K562 (cell line): ENCODE measurements around the gene SLC39A11. TPM values are rescaled to one million over a fixed set of nuclear protein-coding genes. Genes with fewer than 3 reads are reported as not detected.

Source experiments
- ATAC-seq: fragments of 200-7000 bp; cut with Tn5 transposase; 3 replicates; pipeline ENCODE4 v1.9.1; 2020; ENCODE audit warnings: moderate library complexity
- BruUV-seq: library from RNA; stranded (reverse); fragments of 400-500 nt; replicated peaks from 2 replicates; lab custom pipeline; 2021; lab: Mats Ljungman, UMichigan
- CTCF ChIA-PET: fragments of 300-600 bp; formaldehyde crosslinking; extraction: SDS; loops from one replicate; lab custom pipeline; 2021; ENCODE audit warnings: low intra/inter-chr PET ratio; lab: Yijun Ruan, JAX
- POLR2A ChIA-PET: fragments of 300-600, 350-650 bp; sonication (Branson Sonifier 250); formaldehyde crosslinking; extraction: SDS; loops from one replicate; lab custom pipeline; 2021; ENCODE audit warnings: antibody characterized with exemption, inconsistent platforms; lab: Yijun Ruan, JAX
- DNase-seq, 4 experiments: peaks; one replicate each; pipeline versions ENCODE4 v3.0.0 to v3.0.0-alpha.2; 2011 to 2018; ENCODE audit warnings: low spot score in 3 of 4, mixed read lengths in 3 of 4; ENCODE audit errors: extremely low read depth in 1 of 4
- FAIRE-seq: peaks from 2 replicates; lab custom pipeline; 2011; peaks lifted over from hg19 to GRCh38; lab: Jason Lieb, UNC
- H2AFZ ChIP-seq: 2 replicates; pipeline ENCODE4 v1.6.0; 2011; ENCODE audit warnings: low read depth, low read length, control low read depth, inconsistent platforms
- H3K27ac ChIP-seq: fragments of 200-600 bp; 3 replicates; pipeline ENCODE4 v1.8.0; 2011; ENCODE audit warnings: low read depth, mild to moderate bottlenecking, control low read depth, inconsistent platforms, low read length, moderate library complexity, mixed read lengths; ENCODE audit errors: extremely low read depth
- H3K27me3 ChIP-seq, 2 experiments: fragments of 300-600 bp in 1 of 2; 2 replicates in 1 of 2; 3 replicates in 1 of 2; pipeline versions ENCODE4 v1.6.0 to v1.8.0; 2011; ENCODE audit warnings: inconsistent platforms in 2 of 2, low read length in 2 of 2, mild to moderate bottlenecking in 1 of 2, mixed read lengths in 1 of 2, moderate library complexity in 1 of 2; ENCODE audit not compliant: control insufficient read depth in 2 of 2, insufficient read depth in 2 of 2
- H3K36me3 ChIP-seq: fragments of 300-600 bp; 3 replicates; pipeline ENCODE4 v1.8.0; 2011; ENCODE audit warnings: mild to moderate bottlenecking, low read length, inconsistent platforms; ENCODE audit not compliant: control insufficient read depth, insufficient read depth
- H3K4me1 ChIP-seq, 2 experiments: fragments of 200-600 bp in 1 of 2; replicated peaks in 1 of 2; 2 replicates in 1 of 2; 3 replicates in 1 of 2; pipeline versions ENCODE4 v1.5.1 to v1.8.0; 2011; ENCODE audit warnings: inconsistent platforms in 2 of 2, low read length in 2 of 2, mild to moderate bottlenecking in 1 of 2, mixed read lengths in 1 of 2, moderate library complexity in 1 of 2; ENCODE audit not compliant: control insufficient read depth in 2 of 2, insufficient read depth in 2 of 2
- H3K4me2 ChIP-seq: 2 replicates; pipeline ENCODE4 v1.6.1; 2011; ENCODE audit warnings: low read length, control low read depth, inconsistent platforms, mixed read lengths; ENCODE audit not compliant: insufficient read depth
- H3K4me3 ChIP-seq: fragments of 200-600 bp; sonication (generic), shearing (Covaris generic); 2 replicates; pipeline ENCODE4 v1.5.1; 2016; ENCODE audit warnings: control low read depth, inconsistent platforms
- H3K79me2 ChIP-seq: fragments of 200-600 bp; 3 replicates; pipeline ENCODE4 v1.8.0; 2011; ENCODE audit warnings: low read length, inconsistent platforms; ENCODE audit not compliant: control insufficient read depth, insufficient read depth
- H3K9ac ChIP-seq, 2 experiments: 2 replicates each; pipeline versions ENCODE4 v1.6.0 to v1.6.1; 2011; ENCODE audit warnings: low read depth in 2 of 2, low read length in 2 of 2, control low read depth in 1 of 2, inconsistent platforms in 1 of 2, mild to moderate bottlenecking in 1 of 2, mixed read lengths in 1 of 2; ENCODE audit not compliant: insufficient read depth in 1 of 2
- H3K9me1 ChIP-seq: one replicate; pipeline ENCODE4 v1.6.0; 2011; ENCODE audit warnings: inconsistent platforms, mild to moderate bottlenecking, low read length, moderate library complexity; ENCODE audit not compliant: control insufficient read depth, insufficient read depth
- H3K9me3 ChIP-seq: replicated peaks from 2 replicates; pipeline ENCODE4 v1.5.1; 2011; ENCODE audit warnings: low read depth, low read length, inconsistent platforms; ENCODE audit not compliant: control insufficient read depth, insufficient read depth
- H4K20me1 ChIP-seq: replicated peaks from 2 replicates; pipeline ENCODE4 v1.6.1; 2011; ENCODE audit warnings: low read length, inconsistent platforms, mixed read lengths; ENCODE audit not compliant: control insufficient read depth, insufficient read depth
- ARHGAP35 ChIP-seq: fragments of 450-650 bp; IDR thresholded peaks from 2 replicates; pipeline ENCODE4 v1.6.1; 2018; ENCODE audit not compliant: partially characterized antibody
- HNRNPUL1 ChIP-seq: fragments of 200-400 bp; formaldehyde crosslinking; IDR thresholded peaks from 2 replicates; pipeline ENCODE4 v1.6.1; 2017; ENCODE audit warnings: low read length
- KDM4B ChIP-seq, 2 experiments: fragments of 450-650 bp in 1 of 2; sonication (generic) in 1 of 2; IDR thresholded peaks; 2 replicates each; pipeline ENCODE4 v1.6.1; 2016 to 2017; ENCODE audit warnings: borderline replicate concordance in 2 of 2, antibody characterized with exemption in 1 of 2, low read depth in 1 of 2, mild to moderate bottlenecking in 1 of 2
- SMARCB1 ChIP-seq: IDR thresholded peaks from 2 replicates; pipeline ENCODE4 v1.6.1; 2011; ENCODE audit warnings: improper control_type of control experiment, low read depth; ENCODE audit not compliant: insufficient read length
- SREBF1 ChIP-seq: fragments of 150-350 bp; IDR thresholded peaks from 2 replicates; pipeline ENCODE4 v1.6.1; 2014; ENCODE audit warnings: antibody characterized with exemption, low read depth, low read length, borderline replicate concordance
- whole genome bisulfite sequencing: fragments of 100-300 bp; shearing (Covaris generic); methylation state at CpG from one replicate; pipeline ENCODE4 v1.1.6; 2016; ENCODE audit warnings: low coverage, mixed read lengths; ENCODE audit not compliant: insufficient coverage; ENCODE audit errors: missing lambda C conversion rate; 5-methylcytosine and 5-hydroxymethylcytosine counted together
- in situ Hi-C: fragments of 300-500 bp; cut with MboI; formaldehyde crosslinking; loops from 4 replicates; pipeline ENCODE4 v1.15.0; 2018; ENCODE audit warnings: inconsistent platforms, mixed read lengths
- intact Hi-C: fragments of 100-400 bp; cut with micrococcal nuclease; formaldehyde crosslinking; loops from 2 replicates; pipeline ENCODE4 v1.14.2; 2022
- polyA plus RNA-seq, 8 experiments: library from polyadenylated mRNA; depleted of rRNA in 4 of 8; stranded (reverse) in 5 of 8; unstranded in 3 of 8; fragments of >200 nt; fragmentation: Nextera tagmentation in 2 of 8; fragmentation: Illumina TruSeq in 1 of 8; extraction: Ambion mirVana in 2 of 8; extraction: Trizol in 1 of 8; gene quantifications; 2 replicates each; pipeline versions ENCODE4 v1.2.1 to v1.2.3, GENCODE V29; 2011 to 2014; ENCODE audit warnings: inconsistent platforms in 1 of 8, missing spikeins in 1 of 8
- total RNA-seq, 7 experiments: library from RNA; depleted of rRNA in 6 of 7; stranded (reverse); fragments of >200 nt in 6 of 7; fragmentation: Illumina TruSeq in 2 of 7; extraction: Trizol in 2 of 7; gene quantifications; 2 replicates each; pipeline versions ENCODE4 v1.2.1 to v1.2.3, GENCODE V29; 2011 to 2021; ENCODE audit warnings: low replicate concordance in 1 of 7
- TF ChIP-seq, protein P1 (sequence below): fragments of 200-600 bp; sonication (generic); IDR thresholded peaks from one replicate; pipeline ENCODE4 v1.6.1; 2012; ENCODE audit warnings: mild to moderate bottlenecking, low read depth, low read length, inconsistent platforms
- TF ChIP-seq, protein P2 (sequence below): IDR thresholded peaks from 3 replicates; pipeline ENCODE4 v1.6.1; 2011; ENCODE audit warnings: borderline replicate concordance, mild to moderate bottlenecking; ENCODE audit not compliant: insufficient read length, insufficient read depth
- TF ChIP-seq, protein P3 (sequence below): sonication (generic); formaldehyde crosslinking; IDR thresholded peaks from 2 replicates; pipeline ENCODE4 v1.8.1; 2022; ENCODE audit warnings: missing genetic modification reagents

The SLC39A11 gene
- total and polyA plus RNA-seq, 9 of the 15 experiments (the other 6 are each of a cell fraction or from before 2014, with no cell fraction given), result 10.5 to 26.4 (median 13.4) TPM

GRCh38 chr17:72705905-72706395 lies 386.5 kb downstream of the SLC39A11 start:
- ChIA-PET CTCF (no interaction called here), POLR2A (no interaction called here)
- H3K79me2 ChIP-seq, result no peaks in the 10 kb centered on the region
- FAIRE-seq, result no peak
- in situ Hi-C loops (no loop called here), intact Hi-C loops (no loop called here)
- no peak overlapping the region for H3K4me2 ChIP-seq
- H2AFZ ChIP-seq, result no peak overlapping the region
- H3K36me3 ChIP-seq, result no peaks in the 10 kb centered on the region
- no peak for ATAC-seq
- no peaks in the 10 kb centered on the region for H3K9me3 ChIP-seq
- no TSS peak for BruUV-seq
- H3K27ac ChIP-seq, result no peak overlapping the region
- H3K4me3 ChIP-seq, result no peak overlapping the region
- DNase-seq, result no peak
- H3K9ac ChIP-seq, result no peak overlapping the region
- H3K9me1 ChIP-seq, result no peaks in the 10 kb centered on the region
- no peaks in the 10 kb centered on the region for H4K20me1 ChIP-seq
- H3K27me3 ChIP-seq, result no peaks in the 10 kb centered on the region
- 22% methylated on average over 5 of the region's 5 CpGs for WGBS
- H3K4me1 ChIP-seq, result no peaks in the 10 kb centered on the region
- TF ChIP-seq ARHGAP35 (no peak), HNRNPUL1 (no peak), KDM4B (IDR thresholded peaks at IDR 0.05; ENCODE audit: borderline replicate concordance in 2 of 2, low read depth in 1 of 2) (no peak), SMARCB1 (no peak), SREBF1 (no peak)
- TF ChIP-seq, protein P1, sequence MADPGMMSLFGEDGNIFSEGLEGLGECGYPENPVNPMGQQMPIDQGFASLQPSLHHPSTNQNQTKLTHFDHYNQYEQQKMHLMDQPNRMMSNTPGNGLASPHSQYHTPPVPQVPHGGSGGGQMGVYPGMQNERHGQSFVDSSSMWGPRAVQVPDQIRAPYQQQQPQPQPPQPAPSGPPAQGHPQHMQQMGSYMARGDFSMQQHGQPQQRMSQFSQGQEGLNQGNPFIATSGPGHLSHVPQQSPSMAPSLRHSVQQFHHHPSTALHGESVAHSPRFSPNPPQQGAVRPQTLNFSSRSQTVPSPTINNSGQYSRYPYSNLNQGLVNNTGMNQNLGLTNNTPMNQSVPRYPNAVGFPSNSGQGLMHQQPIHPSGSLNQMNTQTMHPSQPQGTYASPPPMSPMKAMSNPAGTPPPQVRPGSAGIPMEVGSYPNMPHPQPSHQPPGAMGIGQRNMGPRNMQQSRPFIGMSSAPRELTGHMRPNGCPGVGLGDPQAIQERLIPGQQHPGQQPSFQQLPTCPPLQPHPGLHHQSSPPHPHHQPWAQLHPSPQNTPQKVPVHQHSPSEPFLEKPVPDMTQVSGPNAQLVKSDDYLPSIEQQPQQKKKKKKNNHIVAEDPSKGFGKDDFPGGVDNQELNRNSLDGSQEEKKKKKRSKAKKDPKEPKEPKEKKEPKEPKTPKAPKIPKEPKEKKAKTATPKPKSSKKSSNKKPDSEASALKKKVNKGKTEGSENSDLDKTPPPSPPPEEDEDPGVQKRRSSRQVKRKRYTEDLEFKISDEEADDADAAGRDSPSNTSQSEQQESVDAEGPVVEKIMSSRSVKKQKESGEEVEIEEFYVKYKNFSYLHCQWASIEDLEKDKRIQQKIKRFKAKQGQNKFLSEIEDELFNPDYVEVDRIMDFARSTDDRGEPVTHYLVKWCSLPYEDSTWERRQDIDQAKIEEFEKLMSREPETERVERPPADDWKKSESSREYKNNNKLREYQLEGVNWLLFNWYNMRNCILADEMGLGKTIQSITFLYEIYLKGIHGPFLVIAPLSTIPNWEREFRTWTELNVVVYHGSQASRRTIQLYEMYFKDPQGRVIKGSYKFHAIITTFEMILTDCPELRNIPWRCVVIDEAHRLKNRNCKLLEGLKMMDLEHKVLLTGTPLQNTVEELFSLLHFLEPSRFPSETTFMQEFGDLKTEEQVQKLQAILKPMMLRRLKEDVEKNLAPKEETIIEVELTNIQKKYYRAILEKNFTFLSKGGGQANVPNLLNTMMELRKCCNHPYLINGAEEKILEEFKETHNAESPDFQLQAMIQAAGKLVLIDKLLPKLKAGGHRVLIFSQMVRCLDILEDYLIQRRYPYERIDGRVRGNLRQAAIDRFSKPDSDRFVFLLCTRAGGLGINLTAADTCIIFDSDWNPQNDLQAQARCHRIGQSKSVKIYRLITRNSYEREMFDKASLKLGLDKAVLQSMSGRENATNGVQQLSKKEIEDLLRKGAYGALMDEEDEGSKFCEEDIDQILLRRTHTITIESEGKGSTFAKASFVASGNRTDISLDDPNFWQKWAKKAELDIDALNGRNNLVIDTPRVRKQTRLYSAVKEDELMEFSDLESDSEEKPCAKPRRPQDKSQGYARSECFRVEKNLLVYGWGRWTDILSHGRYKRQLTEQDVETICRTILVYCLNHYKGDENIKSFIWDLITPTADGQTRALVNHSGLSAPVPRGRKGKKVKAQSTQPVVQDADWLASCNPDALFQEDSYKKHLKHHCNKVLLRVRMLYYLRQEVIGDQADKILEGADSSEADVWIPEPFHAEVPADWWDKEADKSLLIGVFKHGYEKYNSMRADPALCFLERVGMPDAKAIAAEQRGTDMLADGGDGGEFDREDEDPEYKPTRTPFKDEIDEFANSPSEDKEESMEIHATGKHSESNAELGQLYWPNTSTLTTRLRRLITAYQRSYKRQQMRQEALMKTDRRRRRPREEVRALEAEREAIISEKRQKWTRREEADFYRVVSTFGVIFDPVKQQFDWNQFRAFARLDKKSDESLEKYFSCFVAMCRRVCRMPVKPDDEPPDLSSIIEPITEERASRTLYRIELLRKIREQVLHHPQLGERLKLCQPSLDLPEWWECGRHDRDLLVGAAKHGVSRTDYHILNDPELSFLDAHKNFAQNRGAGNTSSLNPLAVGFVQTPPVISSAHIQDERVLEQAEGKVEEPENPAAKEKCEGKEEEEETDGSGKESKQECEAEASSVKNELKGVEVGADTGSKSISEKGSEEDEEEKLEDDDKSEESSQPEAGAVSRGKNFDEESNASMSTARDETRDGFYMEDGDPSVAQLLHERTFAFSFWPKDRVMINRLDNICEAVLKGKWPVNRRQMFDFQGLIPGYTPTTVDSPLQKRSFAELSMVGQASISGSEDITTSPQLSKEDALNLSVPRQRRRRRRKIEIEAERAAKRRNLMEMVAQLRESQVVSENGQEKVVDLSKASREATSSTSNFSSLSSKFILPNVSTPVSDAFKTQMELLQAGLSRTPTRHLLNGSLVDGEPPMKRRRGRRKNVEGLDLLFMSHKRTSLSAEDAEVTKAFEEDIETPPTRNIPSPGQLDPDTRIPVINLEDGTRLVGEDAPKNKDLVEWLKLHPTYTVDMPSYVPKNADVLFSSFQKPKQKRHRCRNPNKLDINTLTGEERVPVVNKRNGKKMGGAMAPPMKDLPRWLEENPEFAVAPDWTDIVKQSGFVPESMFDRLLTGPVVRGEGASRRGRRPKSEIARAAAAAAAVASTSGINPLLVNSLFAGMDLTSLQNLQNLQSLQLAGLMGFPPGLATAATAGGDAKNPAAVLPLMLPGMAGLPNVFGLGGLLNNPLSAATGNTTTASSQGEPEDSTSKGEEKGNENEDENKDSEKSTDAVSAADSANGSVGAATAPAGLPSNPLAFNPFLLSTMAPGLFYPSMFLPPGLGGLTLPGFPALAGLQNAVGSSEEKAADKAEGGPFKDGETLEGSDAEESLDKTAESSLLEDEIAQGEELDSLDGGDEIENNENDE, result no peak
- TF ChIP-seq, protein P2, sequence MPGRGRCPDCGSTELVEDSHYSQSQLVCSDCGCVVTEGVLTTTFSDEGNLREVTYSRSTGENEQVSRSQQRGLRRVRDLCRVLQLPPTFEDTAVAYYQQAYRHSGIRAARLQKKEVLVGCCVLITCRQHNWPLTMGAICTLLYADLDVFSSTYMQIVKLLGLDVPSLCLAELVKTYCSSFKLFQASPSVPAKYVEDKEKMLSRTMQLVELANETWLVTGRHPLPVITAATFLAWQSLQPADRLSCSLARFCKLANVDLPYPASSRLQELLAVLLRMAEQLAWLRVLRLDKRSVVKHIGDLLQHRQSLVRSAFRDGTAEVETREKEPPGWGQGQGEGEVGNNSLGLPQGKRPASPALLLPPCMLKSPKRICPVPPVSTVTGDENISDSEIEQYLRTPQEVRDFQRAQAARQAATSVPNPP, result no peak
- TF ChIP-seq, protein P3, sequence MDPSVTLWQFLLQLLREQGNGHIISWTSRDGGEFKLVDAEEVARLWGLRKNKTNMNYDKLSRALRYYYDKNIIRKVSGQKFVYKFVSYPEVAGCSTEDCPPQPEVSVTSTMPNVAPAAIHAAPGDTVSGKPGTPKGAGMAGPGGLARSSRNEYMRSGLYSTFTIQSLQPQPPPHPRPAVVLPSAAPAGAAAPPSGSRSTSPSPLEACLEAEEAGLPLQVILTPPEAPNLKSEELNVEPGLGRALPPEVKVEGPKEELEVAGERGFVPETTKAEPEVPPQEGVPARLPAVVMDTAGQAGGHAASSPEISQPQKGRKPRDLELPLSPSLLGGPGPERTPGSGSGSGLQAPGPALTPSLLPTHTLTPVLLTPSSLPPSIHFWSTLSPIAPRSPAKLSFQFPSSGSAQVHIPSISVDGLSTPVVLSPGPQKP, result no peak
